Stimulated activated CD8-positive, alpha-beta memory T cell treated with anti-CD3 and anti-CD28 coated beads, Interleukin-2, amount 100 ng/mL, for 1 hour (primary cell): ENCODE results near the gene NCOR2.

Experiments used
- DNase-seq, 2 donors: peaks; one replicate each; pipeline ENCODE4 v3.0.0-alpha.2; 2020; ENCODE audit warnings: low read depth in 2 of 2

The NCOR2 gene

GRCh38 chr12:124527861-124528561 is 39.4 kb downstream of the NCOR2 start:
- DNase-seq: no peak

GRCh38 chr12:124525927-124526692 is 41.3 kb downstream of the NCOR2 start:
- no peak for DNase-seq

GRCh38 chr12:124525455-124525854 is 42.0 kb downstream of the NCOR2 start:
- no peak for DNase-seq

DNA sequence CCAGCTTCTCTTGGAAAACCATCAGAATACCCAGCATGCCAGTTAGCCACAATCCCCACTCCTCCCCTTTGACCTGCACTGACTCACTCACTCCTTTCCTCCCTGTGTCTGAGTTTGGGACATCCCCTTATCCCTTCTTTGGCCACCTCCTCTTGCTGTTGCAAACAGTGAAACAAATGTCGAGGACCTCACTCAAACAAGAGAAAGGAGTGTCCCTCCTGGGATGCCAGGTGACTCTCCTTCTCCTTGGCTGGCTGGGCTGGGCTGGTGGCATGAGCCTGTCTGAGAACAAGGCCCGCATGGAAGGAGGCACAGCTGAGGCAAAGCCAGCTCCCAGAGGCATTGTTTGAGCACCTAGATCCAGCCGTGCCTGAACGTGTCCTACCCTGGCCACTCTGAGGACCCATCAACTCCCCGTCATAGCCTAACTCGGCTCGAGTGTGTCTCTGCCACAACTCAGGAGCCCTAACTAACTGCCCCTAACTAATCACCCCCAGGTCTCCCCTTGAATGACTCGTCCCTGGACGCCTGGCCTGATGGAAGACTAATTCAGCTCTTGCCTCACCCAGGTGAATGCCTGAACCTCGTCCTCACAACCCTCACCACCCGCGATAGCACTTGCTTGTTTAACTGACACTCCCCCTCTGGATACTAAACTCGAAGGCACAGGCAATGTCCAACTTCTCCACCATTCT is 43.0 kb downstream of the NCOR2 start:
- no peak for DNase-seq

DNA sequence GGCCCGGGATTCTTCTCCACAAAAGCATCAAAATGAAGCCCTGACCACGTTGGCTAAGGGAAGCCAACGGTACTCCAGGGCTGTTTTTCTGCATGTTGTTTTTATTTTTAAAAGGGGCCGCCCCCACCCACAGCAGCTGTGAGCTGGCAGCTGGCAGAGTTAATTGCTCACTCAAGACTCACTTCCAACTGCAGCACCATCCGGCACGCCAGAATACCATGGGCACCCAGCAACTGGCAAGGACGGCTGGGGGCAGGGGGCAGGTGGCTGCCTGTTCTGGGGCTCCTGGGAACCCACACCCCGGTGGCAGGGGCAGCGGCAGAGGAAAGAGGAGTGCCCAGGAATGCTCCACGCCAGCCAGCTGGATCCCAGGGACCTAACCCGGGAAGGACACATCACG is 44.3 kb downstream of the NCOR2 start:
- DNase-seq: no peak

GRCh38 chr12:124520907-124521306 is 46.5 kb downstream of the NCOR2 start:
- no peak for DNase-seq

DNA sequence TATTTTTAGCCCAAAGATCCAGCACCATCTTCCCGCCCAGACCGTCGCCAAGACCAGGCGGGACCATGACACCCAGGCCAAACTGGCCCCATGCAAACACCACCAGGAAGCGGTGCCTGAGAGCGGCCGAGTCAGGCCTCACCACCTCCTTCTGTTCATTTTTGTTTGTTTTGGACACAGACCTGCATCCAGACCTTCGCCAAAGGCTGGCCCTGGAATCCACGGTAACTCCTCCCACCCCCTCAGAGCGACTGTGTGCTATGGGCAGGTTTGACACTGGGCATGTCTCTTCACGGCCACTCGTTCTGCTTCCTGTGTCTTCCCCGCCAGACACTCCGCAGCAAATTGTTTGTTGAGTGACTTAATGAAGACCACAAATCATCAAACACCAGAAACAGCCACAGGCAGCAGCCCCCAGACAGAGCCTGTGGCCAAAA is 47.1 kb downstream of the NCOR2 start:
- no peak for DNase-seq

DNA sequence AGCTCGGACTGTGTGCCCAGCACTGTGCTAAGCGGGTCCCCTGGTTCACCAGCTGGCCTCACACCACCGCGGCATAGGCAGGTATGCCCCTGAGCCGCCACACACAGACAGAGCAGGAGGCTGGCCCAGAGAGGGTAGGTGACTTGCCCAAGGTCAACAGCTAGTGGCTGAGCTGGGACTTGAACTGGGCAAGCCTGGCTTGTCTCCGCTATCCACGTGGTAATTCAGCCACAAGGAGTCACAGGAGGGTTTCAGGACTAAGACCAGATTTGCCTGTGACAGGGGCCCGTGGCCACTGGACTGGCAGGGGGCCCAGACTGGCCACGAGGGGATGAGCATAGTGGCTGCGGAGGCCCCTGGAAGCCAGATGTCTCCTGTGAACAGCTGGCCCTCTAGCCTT is 47.7 kb downstream of the NCOR2 start:
- DNase-seq: no peak

- no peak for DNase-seq
Measured at GRCh38 chr12:124518051-124518932, 49.1 kb downstream of the NCOR2 start.
